DOHH2 (cell line): Measurements from ENCODE around the gene CNTD1.

Experiments
- H3F3A ChIP-seq: fragments of 200-600 bp; sonication (generic), shearing (Covaris generic); 2 replicates; pipeline ENCODE4 v1.6.0; 2016; ENCODE audit warnings: antibody characterized with exemption, mild to moderate bottlenecking; ENCODE audit not compliant: control insufficient read depth, insufficient read depth
- H3K27ac ChIP-seq: fragments of 200-600 bp; sonication (generic); 2 replicates; pipeline ENCODE4 v1.5.1; 2014; ENCODE audit warnings: low read depth, mild to moderate bottlenecking, low read length, moderate library complexity
- H3K27me3 ChIP-seq: fragments of 200-600 bp; sonication (generic); 2 replicates; pipeline ENCODE4 v1.6.1; 2014; ENCODE audit warnings: mild to moderate bottlenecking, low read length, mixed read lengths; ENCODE audit not compliant: control insufficient read depth
- H3K36me3 ChIP-seq: fragments of 200-600 bp; sonication (generic); 2 replicates; pipeline ENCODE4 v1.6.1; 2014; ENCODE audit warnings: mild to moderate bottlenecking, low read length, moderate library complexity, mixed read lengths; ENCODE audit not compliant: control insufficient read depth
- H3K4me1 ChIP-seq: fragments of 200-600 bp; sonication (generic); 2 replicates; pipeline ENCODE4 v1.6.1; 2014; ENCODE audit warnings: mild to moderate bottlenecking, low read length, mixed read lengths; ENCODE audit not compliant: control insufficient read depth
- H3K4me2 ChIP-seq: fragments of 200-600 bp; sonication (generic); 2 replicates; pipeline ENCODE4 v1.6.0; 2014; ENCODE audit warnings: mild to moderate bottlenecking, low read length, moderate library complexity
- H3K4me3 ChIP-seq: fragments of 200-600 bp; sonication (generic); 2 replicates; pipeline ENCODE4 v1.5.1; 2014; ENCODE audit warnings: mild to moderate bottlenecking, low read length, mixed read lengths
- H3K79me2 ChIP-seq: fragments of 200-600 bp; sonication (generic); 2 replicates; pipeline ENCODE4 v1.6.1; 2014; ENCODE audit warnings: mild to moderate bottlenecking, low read length, mixed read lengths; ENCODE audit not compliant: control insufficient read depth
- H3K9me2 ChIP-seq: fragments of 200-600 bp; sonication (generic); replicated peaks from 2 replicates; pipeline ENCODE4 v1.6.1; 2014; ENCODE audit warnings: mild to moderate bottlenecking, low read length, mixed read lengths; ENCODE audit not compliant: control insufficient read depth
- H3K9me3 ChIP-seq: fragments of 200-600 bp; sonication (generic); 2 replicates; pipeline ENCODE4 v1.6.1; 2014; ENCODE audit warnings: antibody characterized with exemption, low read length, mixed read lengths; ENCODE audit not compliant: control insufficient read depth, insufficient read depth
- H4K20me1 ChIP-seq: fragments of 200-600 bp; sonication (generic); 2 replicates; pipeline ENCODE4 v1.6.0; 2014; ENCODE audit warnings: low read depth, mild to moderate bottlenecking, antibody characterized with exemption, low read length, moderate library complexity; ENCODE audit not compliant: control insufficient read depth, insufficient read depth
- EZH2phosphoT487 ChIP-seq: fragments of 200-600 bp; sonication (generic); IDR thresholded peaks from 2 replicates; pipeline ENCODE4 v1.6.1; 2017; ENCODE audit warnings: borderline replicate concordance, mild to moderate bottlenecking, antibody characterized with exemption, low read length, moderate library complexity, mixed read lengths
- TF ChIP-seq, protein P1 (sequence below): fragments of 200-600 bp; sonication (generic); IDR thresholded peaks from one replicate; pipeline ENCODE4 v1.5.1; 2014; ENCODE audit warnings: antibody characterized with exemption, mild to moderate bottlenecking, low read depth, low read length; ENCODE audit not compliant: poor library complexity, severe bottlenecking

CNTD1 gene

DNA sequence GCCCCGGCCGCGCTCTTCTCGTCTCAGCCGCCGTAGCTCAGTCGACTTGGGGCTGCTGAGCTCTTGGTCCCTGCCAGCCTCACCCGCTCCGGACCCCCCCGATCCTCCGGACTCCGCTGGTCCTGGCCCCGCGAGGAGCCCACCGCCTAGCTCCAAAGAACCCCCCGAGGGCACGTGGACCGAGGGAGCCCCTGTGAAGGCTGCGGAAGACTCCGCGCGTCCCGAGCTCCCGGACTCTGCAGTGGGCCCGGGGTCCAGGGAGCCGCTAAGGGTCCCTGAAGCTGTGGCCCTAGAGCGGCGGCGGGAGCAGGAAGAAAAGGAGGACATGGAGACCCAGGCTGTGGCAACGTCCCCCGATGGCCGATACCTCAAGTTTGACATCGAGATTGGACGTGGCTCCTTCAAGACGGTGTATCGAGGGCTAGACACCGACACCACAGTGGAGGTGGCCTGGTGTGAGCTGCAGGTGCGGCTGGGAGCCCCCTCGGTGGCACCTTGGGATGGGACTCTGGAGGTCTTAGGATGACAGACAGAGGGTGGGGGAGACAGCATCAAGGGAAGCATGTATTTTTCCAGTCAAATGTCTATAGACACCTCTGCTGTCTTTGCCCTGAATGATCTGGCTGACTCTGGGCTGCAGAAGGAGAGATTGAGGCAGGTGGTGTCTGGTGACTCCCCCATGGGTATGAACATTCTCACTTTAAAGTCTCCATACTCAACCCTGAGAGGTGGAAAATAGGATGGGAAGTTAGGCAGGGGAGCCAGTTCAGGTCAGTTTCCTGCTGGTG lies 17.6 kb upstream of the CNTD1 start:
- Histone ChIP-seq H4K20me1 (no peaks in the 10 kb centered on the region), H3K4me1 (no peaks in the 10 kb centered on the region), H3K79me2 (no peaks in the 10 kb centered on the region), H3K27ac (no peak overlapping the region), H3K4me3 (no peak overlapping the region), H3F3A (no peaks in the 10 kb centered on the region; the same call in 1 of the 2 replicates), H3K9me3 (no peaks in the 10 kb centered on the region), H3K27me3 (peaks cover 42% of the 10 kb centered on the region), H3K4me2 (no peak overlapping the region), H3K36me3 (peaks cover 24% of the 10 kb centered on the region), H3K9me2 (no peaks in the 10 kb centered on the region)
- TF ChIP-seq, protein P1, sequence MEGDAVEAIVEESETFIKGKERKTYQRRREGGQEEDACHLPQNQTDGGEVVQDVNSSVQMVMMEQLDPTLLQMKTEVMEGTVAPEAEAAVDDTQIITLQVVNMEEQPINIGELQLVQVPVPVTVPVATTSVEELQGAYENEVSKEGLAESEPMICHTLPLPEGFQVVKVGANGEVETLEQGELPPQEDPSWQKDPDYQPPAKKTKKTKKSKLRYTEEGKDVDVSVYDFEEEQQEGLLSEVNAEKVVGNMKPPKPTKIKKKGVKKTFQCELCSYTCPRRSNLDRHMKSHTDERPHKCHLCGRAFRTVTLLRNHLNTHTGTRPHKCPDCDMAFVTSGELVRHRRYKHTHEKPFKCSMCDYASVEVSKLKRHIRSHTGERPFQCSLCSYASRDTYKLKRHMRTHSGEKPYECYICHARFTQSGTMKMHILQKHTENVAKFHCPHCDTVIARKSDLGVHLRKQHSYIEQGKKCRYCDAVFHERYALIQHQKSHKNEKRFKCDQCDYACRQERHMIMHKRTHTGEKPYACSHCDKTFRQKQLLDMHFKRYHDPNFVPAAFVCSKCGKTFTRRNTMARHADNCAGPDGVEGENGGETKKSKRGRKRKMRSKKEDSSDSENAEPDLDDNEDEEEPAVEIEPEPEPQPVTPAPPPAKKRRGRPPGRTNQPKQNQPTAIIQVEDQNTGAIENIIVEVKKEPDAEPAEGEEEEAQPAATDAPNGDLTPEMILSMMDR, result no peak
- TF ChIP-seq EZH2phosphoT487, result no peak

DNA sequence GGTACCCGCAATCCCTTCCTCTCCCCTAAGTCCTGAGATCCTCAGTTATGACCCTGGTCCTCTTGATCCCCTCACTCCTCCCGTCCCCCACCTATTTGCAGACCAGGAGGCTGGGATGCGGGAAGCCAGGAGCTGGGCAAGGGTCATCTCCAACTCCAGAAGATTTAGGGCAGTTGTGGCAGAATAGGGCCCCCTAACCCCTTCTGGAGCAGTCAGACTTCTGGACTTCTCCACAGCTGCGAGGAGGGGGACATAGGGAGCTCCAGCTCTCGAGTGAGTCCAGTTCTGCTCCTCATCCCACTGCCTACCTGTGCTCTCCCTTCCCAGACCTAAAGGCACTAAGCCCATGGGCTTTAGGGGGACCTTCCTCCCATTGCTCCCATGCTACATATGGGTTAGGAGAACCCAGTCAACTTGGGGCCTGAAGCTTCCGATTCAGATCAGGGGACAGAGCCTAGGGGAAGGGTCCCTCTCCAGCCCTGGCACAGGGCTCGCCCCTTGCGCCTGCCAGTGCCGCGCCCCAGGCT lies 17.0 kb upstream of the CNTD1 start:
- H3F3A ChIP-seq, result no peaks in the 10 kb centered on the region; the same call in 1 of the 2 replicates
- H3K4me2 ChIP-seq, result no peak overlapping the region
- H3K27me3 ChIP-seq, result peaks cover 45% of the 10 kb centered on the region
- no peaks in the 10 kb centered on the region for H3K9me2 ChIP-seq
- no peak overlapping the region for H3K4me3 ChIP-seq
- no peak overlapping the region for H3K27ac ChIP-seq
- H3K4me1 ChIP-seq, result no peaks in the 10 kb centered on the region
- no peaks in the 10 kb centered on the region for H3K79me2 ChIP-seq
- H3K9me3 ChIP-seq, result no peaks in the 10 kb centered on the region
- no peaks in the 10 kb centered on the region for H4K20me1 ChIP-seq
- peaks cover 20% of the 10 kb centered on the region for H3K36me3 ChIP-seq
- TF ChIP-seq EZH2phosphoT487, result no peak
- TF ChIP-seq, protein P1, result no peak

DNA sequence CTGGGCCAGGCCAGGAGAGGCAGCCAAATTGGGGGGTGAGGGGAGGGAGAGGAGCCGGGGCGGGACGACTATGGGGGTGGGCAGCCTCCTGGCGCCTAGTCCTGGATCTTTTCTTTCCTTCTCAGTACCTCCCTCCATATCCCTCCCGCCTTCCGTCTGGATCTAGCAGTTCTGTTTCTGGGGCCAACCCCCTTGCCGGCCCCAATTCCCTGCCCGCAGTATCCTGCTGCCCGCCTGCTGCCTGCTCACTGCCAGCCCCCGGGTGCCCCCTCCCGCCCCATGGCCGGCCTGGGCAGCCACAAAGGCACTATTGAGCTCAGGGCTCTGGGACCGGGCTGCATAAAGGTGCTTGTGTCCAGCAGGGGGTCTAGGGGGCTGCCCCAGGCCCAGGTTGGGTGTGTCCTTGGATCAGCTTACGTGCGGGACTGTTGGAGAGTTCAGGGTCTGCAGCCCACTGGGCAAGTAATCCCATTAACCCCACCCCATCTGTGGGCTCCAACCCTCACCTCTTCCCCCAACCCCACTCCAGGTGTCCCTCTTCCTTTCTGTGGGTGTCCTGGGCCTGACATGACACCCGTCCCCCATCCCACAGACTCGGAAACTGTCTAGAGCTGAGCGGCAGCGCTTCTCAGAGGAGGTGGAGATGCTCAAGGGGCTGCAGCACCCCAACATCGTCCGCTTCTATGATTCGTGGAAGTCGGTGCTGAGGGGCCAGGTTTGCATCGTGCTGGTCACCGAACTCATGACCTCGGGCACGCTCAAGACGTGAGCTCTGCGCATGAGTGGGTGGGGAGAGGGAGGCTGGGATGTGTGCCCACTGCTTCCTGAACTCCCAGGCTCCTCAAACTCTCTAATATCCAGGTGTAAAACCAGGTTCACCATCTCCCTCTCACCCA lies 16.2 kb upstream of the CNTD1 start:
- no peak overlapping the region for H3K4me3 ChIP-seq
- peaks cover 46% of the 10 kb centered on the region for H3K27me3 ChIP-seq
- no peak for TF ChIP-seq EZH2phosphoT487
- TF ChIP-seq, protein P1, result no peak
- no peaks in the 10 kb centered on the region; the same call in 1 of the 2 replicates for H3F3A ChIP-seq
- no peaks in the 10 kb centered on the region for H3K9me2 ChIP-seq
- no peaks in the 10 kb centered on the region for H3K9me3 ChIP-seq
- H3K4me2 ChIP-seq, result no peak overlapping the region
- peaks cover 18% of the 10 kb centered on the region for H3K36me3 ChIP-seq
- no peaks in the 10 kb centered on the region for H3K4me1 ChIP-seq
- H4K20me1 ChIP-seq, result no peaks in the 10 kb centered on the region
- no peak overlapping the region for H3K27ac ChIP-seq
- H3K79me2 ChIP-seq, result no peaks in the 10 kb centered on the region
